ENCODE results near the gene KIF11.

Gene KIF11

GRCh38 chr10:92681306-92681834 is 88.4 kb downstream of the KIF11 start:
- peaks cover 6% of the 10 kb centered on the region for H3K27me3 ChIP-seq (ENCODE audit: control insufficient read depth, insufficient read depth, low read length)
- no peak overlapping the region for H3K9ac ChIP-seq (ENCODE audit: low read length)
- H3K36me3 ChIP-seq (ENCODE audit: control insufficient read depth, insufficient read depth, low read length) = no peaks in the 10 kb centered on the region
- H3K9me3 ChIP-seq (ENCODE audit: control insufficient read depth, insufficient read depth, low read depth, low read length) = peaks cover 2% of the 10 kb centered on the region
- no peaks in the 10 kb centered on the region for H3K4me1 ChIP-seq (ENCODE audit: control insufficient read depth, insufficient read depth, low read length)
- no peak overlapping the region for H3K4me3 ChIP-seq (ENCODE audit: low read depth, low read length)
- no peak overlapping the region for H3K27ac ChIP-seq (ENCODE audit: low read depth, low read length)

DNA sequence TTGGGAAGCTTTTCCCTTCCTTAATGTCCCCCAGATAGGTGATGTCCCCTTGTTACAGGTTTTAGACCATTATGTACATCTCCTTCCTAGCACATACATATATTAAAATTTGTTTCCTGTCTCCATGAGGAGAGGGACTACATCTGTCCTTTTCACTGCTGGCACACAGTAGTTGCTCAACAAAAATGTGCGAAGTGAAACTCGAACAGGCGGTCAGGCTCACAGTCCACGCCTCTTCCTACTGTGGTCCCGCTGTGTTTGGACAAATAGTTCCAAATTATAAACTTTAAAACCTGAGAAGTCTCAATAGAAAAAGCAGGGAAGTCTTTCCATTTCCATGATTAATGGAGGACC is 95.6 kb downstream of the KIF11 start:
- no peak overlapping the region for H3K27ac ChIP-seq (ENCODE audit: low read depth, low read length)
- peaks cover 16% of the 10 kb centered on the region for H3K4me1 ChIP-seq (ENCODE audit: control insufficient read depth, insufficient read depth, low read length)
- H3K9me3 ChIP-seq (ENCODE audit: control insufficient read depth, insufficient read depth, low read depth, low read length) = no peaks in the 10 kb centered on the region
- H3K27me3 ChIP-seq (ENCODE audit: control insufficient read depth, insufficient read depth, low read length) = peaks cover 67% of the 10 kb centered on the region
- H3K9ac ChIP-seq (ENCODE audit: low read length) = no peak overlapping the region
- H3K36me3 ChIP-seq (ENCODE audit: control insufficient read depth, insufficient read depth, low read length) = no peaks in the 10 kb centered on the region
- peak overlapping the region; percentile 65 for H3K4me3 ChIP-seq (ENCODE audit: low read depth, low read length)

DNA sequence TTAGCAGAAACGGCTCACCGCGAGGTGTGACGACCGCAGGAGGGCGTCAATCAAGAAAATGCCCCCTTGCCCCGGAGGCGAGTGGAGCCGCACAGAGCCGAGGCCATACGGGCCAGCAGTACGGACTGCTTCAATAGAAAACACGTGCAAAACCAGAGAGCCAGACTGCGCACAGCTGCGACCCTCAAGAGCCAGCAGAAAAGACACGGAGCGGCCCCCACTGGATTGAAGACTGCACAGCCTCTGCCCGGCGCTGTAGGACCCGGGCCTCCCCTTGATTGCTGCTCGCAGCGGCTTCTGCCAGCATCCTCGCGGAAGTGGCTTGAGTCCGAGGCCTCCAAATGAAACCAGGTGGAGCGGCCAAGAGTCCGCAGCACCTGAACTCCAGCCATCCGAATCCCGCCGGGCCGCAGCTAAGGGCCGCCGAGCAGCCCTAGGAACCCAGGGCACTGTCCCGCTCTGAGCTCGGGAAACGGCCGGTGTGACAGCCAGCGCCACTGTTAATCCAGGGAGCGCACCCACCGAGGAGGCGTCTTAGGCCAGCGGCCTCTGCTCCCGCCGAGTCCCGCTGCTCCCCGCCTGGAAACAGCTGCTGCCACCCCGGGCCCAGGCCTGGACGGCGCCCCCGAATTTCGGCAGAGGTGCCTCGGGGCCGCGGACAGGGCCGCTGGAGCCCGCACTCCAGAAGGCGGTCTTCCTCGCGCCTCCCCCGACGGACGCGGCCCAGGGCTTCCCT is 96.2 kb downstream of the KIF11 start:
- H3K4me1 ChIP-seq (ENCODE audit: control insufficient read depth, insufficient read depth, low read length) = peaks cover 16% of the 10 kb centered on the region
- no peak overlapping the region for H3K27ac ChIP-seq (ENCODE audit: low read depth, low read length)
- H3K9ac ChIP-seq (ENCODE audit: low read length) = no peak overlapping the region

GRCh38 chr10:92689663-92690210 is 96.8 kb downstream of the KIF11 start, which contains the start of gene HHEX:
TSS of gene HHEX (plus strand) at chr10:92689955. CDS start at chr10:92689987, 32 bp downstream.
- H3K4me1 ChIP-seq (ENCODE audit: control insufficient read depth, insufficient read depth, low read length) = peaks cover 16% of the 10 kb centered on the region
- H3K9ac ChIP-seq (ENCODE audit: low read length) = no peak within 1 kb of the TSS
- H3K27ac ChIP-seq (ENCODE audit: low read depth, low read length) = no peak within 1 kb of the TSS

More for the DNA sequence above, 96.2 kb downstream of the KIF11 start:
- Histone ChIP-seq H3K36me3 (ENCODE audit: control insufficient read depth, insufficient read depth, low read length) (no peaks in the 10 kb centered on the region), H3K4me3 (ENCODE audit: low read depth, low read length) (peak overlapping the region; percentile 65), H3K9me3 (ENCODE audit: control insufficient read depth, insufficient read depth, low read depth, low read length) (no peaks in the 10 kb centered on the region), H3K27me3 (ENCODE audit: control insufficient read depth, insufficient read depth, low read length) (peaks cover 73% of the 10 kb centered on the region)

GRCh38 chr10:92690211-92690914 is 97.4 kb downstream of the KIF11 start:
- H3K27ac ChIP-seq (ENCODE audit: low read depth, low read length) = no peak overlapping the region
- H3K4me1 ChIP-seq (ENCODE audit: control insufficient read depth, insufficient read depth, low read length) = peaks cover 19% of the 10 kb centered on the region
- no peaks in the 10 kb centered on the region for H3K36me3 ChIP-seq (ENCODE audit: control insufficient read depth, insufficient read depth, low read length)
- peaks cover 85% of the 10 kb centered on the region for H3K27me3 ChIP-seq (ENCODE audit: control insufficient read depth, insufficient read depth, low read length)
- no peaks in the 10 kb centered on the region for H3K9me3 ChIP-seq (ENCODE audit: control insufficient read depth, insufficient read depth, low read depth, low read length)
- peak overlapping the region; percentile 50 for H3K4me3 ChIP-seq (ENCODE audit: low read depth, low read length)
- no peak overlapping the region for H3K9ac ChIP-seq (ENCODE audit: low read length)

More at GRCh38 chr10:92689663-92690210, 96.8 kb downstream of the KIF11 start, which contains the start of gene HHEX:
- no peaks in the 10 kb centered on the region for H3K9me3 ChIP-seq (ENCODE audit: control insufficient read depth, insufficient read depth, low read depth, low read length)
- peaks cover 79% of the 10 kb centered on the region for H3K27me3 ChIP-seq (ENCODE audit: control insufficient read depth, insufficient read depth, low read length)
- H3K36me3 ChIP-seq (ENCODE audit: control insufficient read depth, insufficient read depth, low read length) = no peaks in the 10 kb centered on the region
- H3K4me3 ChIP-seq (ENCODE audit: low read depth, low read length) = peak within 1 kb of the TSS; percentile 65

GRCh38 chr10:92690915-92691590 is 98.1 kb downstream of the KIF11 start:
- Histone ChIP-seq H3K36me3 (ENCODE audit: control insufficient read depth, insufficient read depth, low read length) (no peaks in the 10 kb centered on the region), H3K27me3 (ENCODE audit: control insufficient read depth, insufficient read depth, low read length) (peaks cover 89% of the 10 kb centered on the region), H3K4me1 (ENCODE audit: control insufficient read depth, insufficient read depth, low read length) (peaks cover 21% of the 10 kb centered on the region), H3K4me3 (ENCODE audit: low read depth, low read length) (peak overlapping the region; percentile 50), H3K27ac (ENCODE audit: low read depth, low read length) (no peak overlapping the region), H3K9me3 (ENCODE audit: control insufficient read depth, insufficient read depth, low read depth, low read length) (no peaks in the 10 kb centered on the region), H3K9ac (ENCODE audit: low read length) (no peak overlapping the region)

- H3K9ac ChIP-seq (ENCODE audit: low read length) = no peak overlapping the region
- H3K9me3 ChIP-seq (ENCODE audit: control insufficient read depth, insufficient read depth, low read depth, low read length) = no peaks in the 10 kb centered on the region
- H3K27ac ChIP-seq (ENCODE audit: low read depth, low read length) = no peak overlapping the region
- peaks cover 26% of the 10 kb centered on the region for H3K4me1 ChIP-seq (ENCODE audit: control insufficient read depth, insufficient read depth, low read length)
- H3K27me3 ChIP-seq (ENCODE audit: control insufficient read depth, insufficient read depth, low read length) = peaks cover 91% of the 10 kb centered on the region
- H3K4me3 ChIP-seq (ENCODE audit: low read depth, low read length) = peak overlapping the region; percentile 50
- H3K36me3 ChIP-seq (ENCODE audit: control insufficient read depth, insufficient read depth, low read length) = no peaks in the 10 kb centered on the region
Observed at GRCh38 chr10:92691591-92692079, 98.7 kb downstream of the KIF11 start.

DNA sequence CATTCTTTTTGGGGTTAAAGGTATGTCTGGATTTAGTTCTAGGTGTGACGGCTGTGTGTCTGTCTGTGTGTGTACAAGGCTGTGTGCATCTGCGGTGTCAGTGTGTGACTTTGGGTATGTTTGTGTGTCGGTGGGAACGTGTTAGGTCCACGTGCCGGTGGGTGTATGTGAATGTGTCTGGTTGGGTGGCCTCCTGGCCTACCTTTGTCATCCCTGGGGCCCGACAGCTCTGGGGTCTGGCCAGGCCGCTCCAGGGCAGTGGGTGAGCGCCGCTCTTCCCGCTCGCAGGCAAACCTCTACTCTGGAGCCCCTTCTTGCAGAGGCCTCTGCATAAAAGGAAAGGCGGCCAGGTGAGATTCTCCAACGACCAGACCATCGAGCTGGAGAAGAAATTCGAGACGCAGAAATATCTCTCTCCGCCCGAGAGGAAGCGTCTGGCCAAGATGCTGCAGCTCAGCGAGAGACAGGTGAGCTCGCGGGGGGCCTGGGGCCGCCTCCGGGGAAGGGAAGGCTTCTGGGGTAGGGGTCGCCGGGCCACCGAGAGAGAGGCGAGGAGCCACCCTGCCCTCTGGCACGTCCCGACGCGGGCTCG is 99.2 kb downstream of the KIF11 start:
- Histone ChIP-seq H3K27ac (ENCODE audit: low read depth, low read length) (no peak overlapping the region), H3K9me3 (ENCODE audit: control insufficient read depth, insufficient read depth, low read depth, low read length) (no peaks in the 10 kb centered on the region), H3K9ac (ENCODE audit: low read length) (no peak overlapping the region), H3K4me1 (ENCODE audit: control insufficient read depth, insufficient read depth, low read length) (peaks cover 28% of the 10 kb centered on the region), H3K27me3 (ENCODE audit: control insufficient read depth, insufficient read depth, low read length) (peaks cover 96% of the 10 kb centered on the region), H3K36me3 (ENCODE audit: control insufficient read depth, insufficient read depth, low read length) (no peaks in the 10 kb centered on the region), H3K4me3 (ENCODE audit: low read depth, low read length) (peak overlapping the region; percentile 50)

DNA sequence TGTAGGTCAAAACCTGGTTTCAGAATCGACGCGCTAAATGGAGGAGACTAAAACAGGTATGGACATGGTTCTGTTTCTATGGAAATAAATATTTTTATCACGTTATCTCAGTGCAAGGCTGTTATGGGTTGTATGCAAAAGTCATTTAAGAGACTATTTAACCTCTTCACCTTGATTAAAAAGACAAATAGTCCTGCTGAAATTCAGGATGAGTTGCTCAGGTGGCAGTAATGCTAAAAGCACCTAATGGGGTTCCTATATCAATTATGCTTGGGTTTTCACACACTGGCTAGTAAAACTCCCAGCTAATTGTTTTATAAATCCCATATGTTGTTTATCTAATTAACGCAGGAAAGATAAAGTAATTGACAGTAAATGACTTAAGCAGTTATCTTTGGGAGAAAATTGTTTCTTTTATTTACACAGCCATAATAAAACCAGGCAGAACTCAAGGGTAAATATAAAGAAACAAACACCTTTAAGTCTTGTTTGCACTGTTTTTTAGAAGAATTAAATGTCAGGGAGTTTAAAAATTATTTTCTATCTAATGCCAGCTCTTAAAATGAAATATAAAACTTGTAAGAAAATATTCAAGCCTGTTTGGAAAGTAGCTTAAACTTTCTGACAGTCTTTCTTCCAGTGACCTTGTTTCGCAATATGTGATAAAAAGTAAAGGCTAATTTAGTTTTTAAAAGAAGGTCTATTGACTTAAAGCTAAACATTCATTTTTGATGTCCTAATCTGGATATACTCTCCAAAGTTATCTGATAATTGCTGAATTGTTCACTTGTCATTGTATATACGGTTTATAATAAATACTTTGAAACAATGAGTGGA is 100.0 kb downstream of the KIF11 start:
- peaks cover 99% of the 10 kb centered on the region for H3K27me3 ChIP-seq (ENCODE audit: control insufficient read depth, insufficient read depth, low read length)
- H3K4me3 ChIP-seq (ENCODE audit: low read depth, low read length) = peak overlapping the region; percentile 50
- no peaks in the 10 kb centered on the region for H3K36me3 ChIP-seq (ENCODE audit: control insufficient read depth, insufficient read depth, low read length)
- H3K9me3 ChIP-seq (ENCODE audit: control insufficient read depth, insufficient read depth, low read depth, low read length) = no peaks in the 10 kb centered on the region
- H3K9ac ChIP-seq (ENCODE audit: low read length) = no peak overlapping the region
- peaks cover 28% of the 10 kb centered on the region for H3K4me1 ChIP-seq (ENCODE audit: control insufficient read depth, insufficient read depth, low read length)
- H3K27ac ChIP-seq (ENCODE audit: low read depth, low read length) = no peak overlapping the region

DNA sequence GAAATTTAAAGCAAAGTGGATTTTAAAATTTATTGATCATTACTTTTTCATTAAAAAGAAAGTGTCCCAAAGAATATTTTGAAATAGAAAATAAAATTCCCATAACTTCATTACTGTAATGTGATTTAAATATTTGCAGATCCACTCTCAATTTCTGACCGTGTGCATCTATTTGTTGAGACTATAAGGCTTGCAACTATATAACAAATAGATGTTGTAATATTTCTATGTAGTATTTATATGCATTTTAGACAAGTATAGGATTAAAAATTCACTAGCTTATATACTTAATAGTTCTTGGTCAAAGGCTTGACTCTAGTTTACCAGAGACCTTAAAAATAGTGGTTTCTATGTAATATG is 100.6 kb downstream of the KIF11 start:
- H3K9me3 ChIP-seq (ENCODE audit: control insufficient read depth, insufficient read depth, low read depth, low read length) = no peaks in the 10 kb centered on the region
- no peak overlapping the region for H3K27ac ChIP-seq (ENCODE audit: low read depth, low read length)
- H3K4me3 ChIP-seq (ENCODE audit: low read depth, low read length) = no peak overlapping the region
- H3K36me3 ChIP-seq (ENCODE audit: control insufficient read depth, insufficient read depth, low read length) = no peaks in the 10 kb centered on the region
- H3K4me1 ChIP-seq (ENCODE audit: control insufficient read depth, insufficient read depth, low read length) = peaks cover 28% of the 10 kb centered on the region
- H3K27me3 ChIP-seq (ENCODE audit: control insufficient read depth, insufficient read depth, low read length) = peaks cover 99% of the 10 kb centered on the region
- H3K9ac ChIP-seq (ENCODE audit: low read length) = no peak overlapping the region

Measured in HUES6 (cell line).